HepG2 (cell line): ENCODE data around the gene HOXA7. TPM values are rescaled to one million over a fixed set of nuclear protein-coding genes. Genes with fewer than 3 reads are reported as not detected.

Experiments
- ATAC-seq: fragments of 200-7000 bp; cut with Tn5 transposase; 3 replicates; pipeline ENCODE4 v1.9.1; 2020; ENCODE audit warnings: mild to moderate bottlenecking, moderate library complexity
- BruUV-seq: library from RNA; stranded (reverse); fragments of 400-500 nt; replicated peaks from 2 replicates; lab custom pipeline; 2021; lab: Mats Ljungman, UMichigan
- CTCF ChIA-PET: fragments of 300-600 bp; formaldehyde crosslinking; extraction: SDS; loops from one replicate; lab custom pipeline; 2021; ENCODE audit warnings: low total read pairs, inconsistent platforms, low intra/inter-chr PET ratio; lab: Yijun Ruan, JAX
- POLR2A ChIA-PET: fragments of 350-600 bp; sonication (Branson Sonifier 250); formaldehyde crosslinking; loops from one replicate; lab custom pipeline; 2020; ENCODE audit warnings: antibody characterized with exemption, inconsistent platforms; lab: Yijun Ruan, JAX
- DNase-seq: peaks from one replicate; pipeline ENCODE4 v3.0.0-alpha.2; 2015; ENCODE audit warnings: low spot score
- FAIRE-seq: peaks from 3 replicates; lab custom pipeline; 2011; peaks lifted over from hg19 to GRCh38; lab: Jason Lieb, UNC
- H2AFZ ChIP-seq: one replicate; pipeline ENCODE4 v1.6.1; 2011; ENCODE audit warnings: low read length, inconsistent platforms
- H3K27ac ChIP-seq: fragments of 300-600 bp; 3 replicates; pipeline ENCODE4 v1.8.0; 2011; ENCODE audit warnings: mixed run types, mild to moderate bottlenecking, mixed read lengths, low read length, inconsistent platforms; ENCODE audit not compliant: insufficient read depth; ENCODE audit errors: extremely low read length
- H3K27me3 ChIP-seq, 2 experiments: fragments of 200-600 bp in 1 of 2; 2 replicates in 1 of 2; 3 replicates in 1 of 2; pipeline versions ENCODE4 v1.6.0 to v1.8.0; 2011; ENCODE audit warnings: low read length in 2 of 2, mild to moderate bottlenecking in 2 of 2, moderate library complexity in 2 of 2, inconsistent platforms in 1 of 2; ENCODE audit not compliant: insufficient read depth in 2 of 2, control insufficient read depth in 1 of 2
- H3K36me3 ChIP-seq, 2 experiments: fragments of 200-600 bp in 1 of 2; replicated peaks in 1 of 2; 2 replicates in 1 of 2; 3 replicates in 1 of 2; pipeline versions ENCODE4 v1.5.1 to v1.8.0; 2011; ENCODE audit warnings: low read length in 2 of 2, inconsistent platforms in 1 of 2; ENCODE audit not compliant: insufficient read depth in 2 of 2, control insufficient read depth in 1 of 2
- H3K4me1 ChIP-seq: 2 replicates; pipeline ENCODE4 v1.5.1; 2012; ENCODE audit warnings: low read length, inconsistent platforms; ENCODE audit not compliant: insufficient read depth
- H3K4me2 ChIP-seq: 2 replicates; pipeline ENCODE4 v1.6.0; 2011; ENCODE audit warnings: low read depth, low read length, inconsistent platforms
- H3K4me3 ChIP-seq, 3 experiments: fragments of 200-600 bp in 1 of 3; sonication (generic), shearing (Covaris generic) in 1 of 3; replicated peaks in 1 of 3; 2 replicates each; pipeline ENCODE4 v1.5.1; 2011 to 2016; ENCODE audit warnings: low read length in 3 of 3, inconsistent platforms in 2 of 3, low read depth in 2 of 3, mild to moderate bottlenecking in 2 of 3, control low read depth in 1 of 3, mixed read lengths in 1 of 3; ENCODE audit not compliant: insufficient read depth in 1 of 3
- H3K79me2 ChIP-seq: one replicate; pipeline ENCODE4 v1.6.1; 2011; ENCODE audit warnings: low read length, inconsistent platforms; ENCODE audit not compliant: insufficient read depth
- H3K9ac ChIP-seq: 2 replicates; pipeline ENCODE4 v1.6.0; 2011; ENCODE audit warnings: mild to moderate bottlenecking, low read depth, low read length, inconsistent platforms; ENCODE audit not compliant: insufficient read depth
- H3K9me3 ChIP-seq: 2 replicates; pipeline ENCODE4 v1.5.1; 2012; ENCODE audit warnings: mild to moderate bottlenecking, low read length
- H4K20me1 ChIP-seq: 2 replicates; pipeline ENCODE4 v1.6.0; 2011; ENCODE audit warnings: inconsistent platforms, mild to moderate bottlenecking, low read length, moderate library complexity; ENCODE audit not compliant: insufficient read depth
- GTF2F1 ChIP-seq: fragments of 150-350 bp; IDR thresholded peaks from 2 replicates; pipeline ENCODE4 v1.6.1; 2014; ENCODE audit warnings: low read length
- HNRNPH1 ChIP-seq: fragments of 200-400 bp; formaldehyde crosslinking; optimal IDR thresholded peaks from 2 replicates; pipeline ENCODE3; 2017; ENCODE audit warnings: mild to moderate bottlenecking, low read depth, low read length
- KAT8 ChIP-seq: IDR thresholded peaks from 2 replicates; pipeline ENCODE4 v1.6.1; 2016; ENCODE audit warnings: missing genetic modification reagents, missing compliant biosample characterization
- MXD3 ChIP-seq: IDR thresholded peaks from 2 replicates; pipeline ENCODE4 v1.6.1; 2016; ENCODE audit warnings: mild to moderate bottlenecking, missing biosample characterization, missing genetic modification reagents
- NFKB2 ChIP-seq: sonication (generic); formaldehyde crosslinking; IDR thresholded peaks from 2 replicates; pipeline ENCODE4 v1.4.0; 2020; ENCODE audit warnings: missing genetic modification reagents, borderline replicate concordance
- TSC22D2 ChIP-seq: sonication (generic); formaldehyde crosslinking; IDR thresholded peaks from 2 replicates; pipeline ENCODE4 v1.5.1; 2020; ENCODE audit warnings: missing genetic modification reagents, mild to moderate bottlenecking, borderline replicate concordance
- ZNF20 ChIP-seq: sonication (generic); formaldehyde crosslinking; IDR thresholded peaks from 2 replicates; pipeline ENCODE4 v1.4.0; 2020; ENCODE audit warnings: mild to moderate bottlenecking, moderate library complexity, missing genetic modification reagents
- WGBS: methylation state at CpG from one replicate; pipeline ENCODE4 v1.1.6; 2017; ENCODE audit warnings: low lambda C conversion rate; 5-methylcytosine and 5-hydroxymethylcytosine counted together
- in situ Hi-C: cut with HindIII; loops from 2 replicates; pipeline ENCODE4 v1.10.0; 2017; ENCODE audit warnings: low pct_unique_long_range_greater_than_20kb; ENCODE audit not compliant: extremely low pct_ligation_motif_present
- intact Hi-C: fragments of 100-400 bp; cut with micrococcal nuclease; formaldehyde crosslinking; loops from one replicate; pipeline ENCODE4 v1.10.0; 2022; ENCODE audit not compliant: unreplicated experiment
- polyA plus RNA-seq, 8 experiments: library from polyadenylated mRNA; depleted of rRNA in 3 of 8; stranded (reverse) in 7 of 8; unstranded in 1 of 8; fragments of >200 nt; fragmentation: Illumina TruSeq in 4 of 8; extraction: Trizol in 4 of 8; gene quantifications; 2 replicates each; pipeline versions ENCODE4 v1.2.1 to v1.2.3, GENCODE V29; 2011 to 2016; ENCODE audit warnings: low read depth in 4 of 8, missing spikeins in 1 of 8, mixed read lengths in 1 of 8; ENCODE audit not compliant: insufficient read depth in 1 of 8
- total RNA-seq, 5 experiments: library from RNA; depleted of rRNA; stranded (reverse); fragments of >200 nt; fragmentation: Illumina TruSeq; extraction: Trizol; gene quantifications; 2 replicates each; pipeline ENCODE4 v1.2.3, GENCODE V29; 2016; ENCODE audit warnings: low read depth in 1 of 5

Gene HOXA7
- total and polyA plus RNA-seq, 2 of the 13 experiments (the other 11 are each of a cell fraction or from before 2014, with no cell fraction given), result 0.05 TPM; not detected in 1

- 45% methylated on average over 12 of the region's 12 CpGs for WGBS
- CTCF ChIA-PET, result no interaction called here
- no peaks in the 10 kb centered on the region for H3K79me2 ChIP-seq
Observed at GRCh38 chr7:27164045-27164366, 7.5 kb upstream of the HOXA7 start.

GRCh38 chr7:27163288-27164044 is 7.0 kb upstream of the HOXA7 start:
- no peak overlapping the region for H3K27ac ChIP-seq
- ChIA-PET POLR2A (no interaction called here), CTCF (no interaction called here)
- 76% methylated on average over 24 of the region's 24 CpGs for WGBS
- intact Hi-C loops (loop anchor here (5.0 kb wide), 1 partner anchor 481 kb away; no protein-coding TSS in a partner anchor), in situ Hi-C loops (loop anchor here (25.0 kb wide), 1 partner anchor 1076 kb away; no protein-coding TSS in a partner anchor)
- DNase-seq (no peak), FAIRE-seq (no peak), ATAC-seq (no peak)
- H3K9ac ChIP-seq, result no peak overlapping the region
- H3K36me3 ChIP-seq, result no peaks in the 10 kb centered on the region
- no peak for TF ChIP-seq GTF2F1
- TF ChIP-seq HNRNPH1, result no peak
- no peak for TF ChIP-seq TSC22D2 (CRISPR knock-in tag)
- no peak for TF ChIP-seq MXD3 (CRISPR knock-in tag)
- no peak for TF ChIP-seq KAT8 (CRISPR knock-in tag)
- no peaks in the 10 kb centered on the region for H3K79me2 ChIP-seq
- no peak overlapping the region for H3K4me3 ChIP-seq
- H3K4me2 ChIP-seq, result 0 out of 2 replicates have a peak overlapping the region, but pooled peaks have one; percentile 55
- no peaks in the 10 kb centered on the region for H4K20me1 ChIP-seq
- BruUV-seq, result no TSS peak
- no peaks in the 10 kb centered on the region for H3K9me3 ChIP-seq
- no peak overlapping the region for H2AFZ ChIP-seq
- peaks cover 2 to 38% of the 10 kb centered on the region in 2 experiments for H3K27me3 ChIP-seq
- 0 out of 2 replicates have a peak, but pooled peaks cover 4% of the 10 kb centered on the region for H3K4me1 ChIP-seq

More at GRCh38 chr7:27164045-27164366, 7.5 kb upstream of the HOXA7 start:
- Histone ChIP-seq H3K27ac (no peak overlapping the region), H3K9ac (no peak overlapping the region), H3K27me3 (peaks cover 2 to 42% of the 10 kb centered on the region in 2 experiments), H2AFZ (no peak overlapping the region), H4K20me1 (no peaks in the 10 kb centered on the region), H3K4me3 (peak overlapping the region in 1 of 3 experiments; percentile 63; a peak in 3 of 6 replicates), H3K9me3 (no peaks in the 10 kb centered on the region), H3K4me2 (peak overlapping the region; percentile 55; the same call in 1 of the 2 replicates), H3K36me3 (no peaks in the 10 kb centered on the region), H3K4me1 (0 out of 2 replicates have a peak, but pooled peaks cover 4% of the 10 kb centered on the region)
- no peak for TF ChIP-seq ZNF20 (CRISPR knock-in tag)
- peak; percentile 21; the same call in 1 of the 2 replicates for TF ChIP-seq NFKB2 (CRISPR knock-in tag)
- POLR2A ChIA-PET, result no interaction called here
- ATAC-seq (no peak), DNase-seq (no peak), FAIRE-seq (no peak)
- in situ Hi-C loops, result loop anchor here (25.0 kb wide), 1 partner anchor 1077 kb away; no protein-coding TSS in a partner anchor
- intact Hi-C loops, result loop anchor here (5.0 kb wide), 1 partner anchor 482 kb away; no protein-coding TSS in a partner anchor
- no TSS peak for BruUV-seq
